Thyroid gland (tissue), 4 donors: ENCODE data around the gene TOM1L1. TPM values are rescaled to one million over a fixed set of nuclear protein-coding genes. Genes with fewer than 3 reads are reported as not detected.

Experiments
- DNase-seq, 2 donors: peaks; one replicate each; pipeline ENCODE4 v3.0.0-alpha.2; 2019
- H3K27ac ChIP-seq, 3 donors: fragments of 200-600 bp; sonication (generic); 1 replicate in 2 of 3; 2 replicates in 1 of 3; pipeline ENCODE4 v1.5.1; 2016 to 2019; ENCODE audit warnings: mild to moderate bottlenecking in 1 of 3, moderate library complexity in 1 of 3
- H3K27me3 ChIP-seq: fragments of 200-600 bp; sonication (generic); one replicate; pipeline ENCODE4 v1.5.1; 2019
- H3K36me3 ChIP-seq, 2 donors: fragments of 200-600 bp; sonication (generic); one replicate each; pipeline ENCODE4 v1.5.1; 2016 to 2019
- H3K4me1 ChIP-seq, 2 donors: fragments of 200-600 bp; sonication (generic); one replicate each; pipeline ENCODE4 v1.5.1; 2017 to 2019
- H3K4me3 ChIP-seq, 3 donors: fragments of 200-600 bp; sonication (generic); replicated peaks in 1 of 3; 1 replicate in 2 of 3; 2 replicates in 1 of 3; pipeline ENCODE4 v1.5.1; 2016; ENCODE audit warnings: mild to moderate bottlenecking in 1 of 3
- H3K9me3 ChIP-seq: fragments of 200-600 bp; sonication (generic); one replicate; pipeline ENCODE4 v1.5.1; 2017
- POLR2A ChIP-seq, 2 donors: fragments of 450-650 bp; IDR thresholded peaks; one replicate each; pipeline ENCODE4 v1.6.1; 2017; ENCODE audit warnings: antibody characterized with exemption in 2 of 2, mild to moderate bottlenecking in 2 of 2, moderate library complexity in 1 of 2
- WGBS, 2 donors: methylation state at CpG; one replicate each; pipeline ENCODE4 v1.1.5; 2017; 5-methylcytosine and 5-hydroxymethylcytosine counted together
- intact Hi-C: fragments of 100-400 bp; cut with DNase I; formaldehyde crosslinking; loops from one replicate; pipeline ENCODE4 v1.15.1; 2023
- total RNA-seq, 4 donors: library from RNA; depleted of rRNA; stranded (reverse); fragments of >200 nt; gene quantifications; one replicate each; pipeline ENCODE4 v1.2.3, GENCODE V29; 2016
- TF ChIP-seq, protein P1 (sequence below), 6 experiments: fragments of 200-600 bp in 3 of 6; fragments of 450-650 bp in 3 of 6; sonication (generic) in 3 of 6; IDR thresholded peaks; one replicate each; pipeline ENCODE4 v1.5.1; 2016 to 2019; ENCODE audit warnings: antibody characterized with exemption in 6 of 6, mild to moderate bottlenecking in 2 of 6, inconsistent platforms in 1 of 6, moderate library complexity in 1 of 6

The TOM1L1 gene
- total RNA-seq, 4 donors from 2014 or later = 89.6 to 116 (median 109) TPM

DNA sequence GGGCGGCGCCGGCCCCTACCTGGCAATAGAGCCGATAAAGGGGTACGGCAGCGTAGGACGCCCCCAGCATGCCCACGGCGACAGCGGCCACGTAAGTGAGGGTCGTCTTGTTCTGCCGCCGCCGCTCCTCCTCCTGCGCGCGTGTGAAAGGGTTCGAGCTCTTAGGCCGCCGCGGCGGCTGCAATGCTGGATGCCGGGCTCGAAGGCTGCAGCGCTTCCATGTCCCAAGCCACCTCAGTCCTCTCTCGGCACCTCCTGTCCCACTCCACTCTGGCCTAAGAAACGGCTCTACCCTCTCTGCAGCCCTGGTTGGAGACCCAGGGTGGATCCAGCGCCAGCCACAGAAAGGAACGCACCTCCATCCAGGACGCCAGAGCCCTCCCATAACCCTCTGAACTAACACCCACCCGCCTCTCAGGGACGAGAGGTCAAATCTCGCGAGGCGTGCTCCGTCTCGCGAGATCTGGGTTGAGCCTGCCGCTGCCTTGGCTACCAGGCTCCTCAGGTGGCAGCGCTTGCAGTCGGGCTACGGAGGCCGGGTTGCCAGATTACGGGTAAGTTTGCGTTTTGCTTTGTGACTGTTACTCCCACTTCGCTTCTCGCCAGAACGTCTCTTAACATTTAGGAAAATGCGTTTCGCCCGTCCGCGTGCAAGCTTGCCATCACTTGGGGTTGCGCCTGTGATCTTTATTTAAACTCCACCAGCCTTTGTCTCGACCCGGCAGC, 67.8 kb downstream of the TOM1L1 start, which contains the start of the genes COX11 and STXBP4:
TSS of gene COX11 (minus strand) at position 393 of the 726 bp plus-strand sequence. CDS start at position 385, 8 bp downstream.
TSS of gene STXBP4 (plus strand) at position 504 of the 726 bp plus-strand sequence. CDS start 17,455 bp downstream, outside the sequence.
- H3K4me3 ChIP-seq = peak within 1 kb of the TSS; percentile 80 to 97 (median 94)
- H3K36me3 ChIP-seq = peaks cover 8 to 11% of the 10 kb centered on the region in 2 donors
- peak in 1 of 2 donors; percentile 91 for TF ChIP-seq POLR2A (IDR thresholded peaks at IDR 0.05)
- TF ChIP-seq, protein P1, sequence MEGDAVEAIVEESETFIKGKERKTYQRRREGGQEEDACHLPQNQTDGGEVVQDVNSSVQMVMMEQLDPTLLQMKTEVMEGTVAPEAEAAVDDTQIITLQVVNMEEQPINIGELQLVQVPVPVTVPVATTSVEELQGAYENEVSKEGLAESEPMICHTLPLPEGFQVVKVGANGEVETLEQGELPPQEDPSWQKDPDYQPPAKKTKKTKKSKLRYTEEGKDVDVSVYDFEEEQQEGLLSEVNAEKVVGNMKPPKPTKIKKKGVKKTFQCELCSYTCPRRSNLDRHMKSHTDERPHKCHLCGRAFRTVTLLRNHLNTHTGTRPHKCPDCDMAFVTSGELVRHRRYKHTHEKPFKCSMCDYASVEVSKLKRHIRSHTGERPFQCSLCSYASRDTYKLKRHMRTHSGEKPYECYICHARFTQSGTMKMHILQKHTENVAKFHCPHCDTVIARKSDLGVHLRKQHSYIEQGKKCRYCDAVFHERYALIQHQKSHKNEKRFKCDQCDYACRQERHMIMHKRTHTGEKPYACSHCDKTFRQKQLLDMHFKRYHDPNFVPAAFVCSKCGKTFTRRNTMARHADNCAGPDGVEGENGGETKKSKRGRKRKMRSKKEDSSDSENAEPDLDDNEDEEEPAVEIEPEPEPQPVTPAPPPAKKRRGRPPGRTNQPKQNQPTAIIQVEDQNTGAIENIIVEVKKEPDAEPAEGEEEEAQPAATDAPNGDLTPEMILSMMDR (IDR thresholded peaks at IDR 0.05) = peak in 3 of 6 experiments; percentile 16 to 34 (median 26)
- H3K27ac ChIP-seq = peak within 1 kb of the TSS; percentile 45 to 93 (median 91)
- H3K9me3 ChIP-seq = no peaks in the 10 kb centered on the region
- H3K4me1 ChIP-seq = peaks cover 10 to 22% of the 10 kb centered on the region in 2 donors
- WGBS, 2 donors = 0% methylated on average over 33 to 44 of the region's 57 CpGs
- intact Hi-C loops = no loop called here
- peak; percentile 97 for DNase-seq
- no peaks in the 10 kb centered on the region for H3K27me3 ChIP-seq

DNA sequence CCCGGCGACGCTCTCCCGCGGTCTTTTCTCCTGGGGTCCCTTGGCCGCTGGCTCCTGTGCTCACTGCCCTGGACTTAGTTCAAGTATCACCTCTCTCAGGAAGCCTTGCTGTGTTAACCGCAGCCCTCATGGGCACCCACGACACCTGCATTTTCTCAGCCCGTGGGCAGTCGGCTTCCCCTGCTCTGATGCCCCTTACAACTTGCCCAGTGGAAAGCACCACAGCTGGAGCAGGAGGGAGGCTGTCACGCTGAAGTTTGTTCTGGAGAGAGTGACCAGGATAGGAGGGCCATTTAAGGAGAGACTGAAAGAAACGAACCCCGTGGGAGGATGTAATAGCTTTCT, 68.3 kb downstream of the TOM1L1 start:
- 0% methylated on average over 7 to 13 of the region's 13 CpGs for WGBS, 2 donors
- peak in 1 of 2 donors; percentile 29 for DNase-seq
- H3K9me3 ChIP-seq = no peaks in the 10 kb centered on the region
- H3K27me3 ChIP-seq = no peaks in the 10 kb centered on the region
- H3K36me3 ChIP-seq = peaks cover 3 to 8% of the 10 kb centered on the region in 2 donors
- peak overlapping the region; percentile 80 to 97 (median 94) for H3K4me3 ChIP-seq
- TF ChIP-seq, protein P1 (IDR thresholded peaks at IDR 0.05) = no peak
- no peak for TF ChIP-seq POLR2A (IDR thresholded peaks at IDR 0.05)
- peak overlapping the region; percentile 45 to 93 (median 91) for H3K27ac ChIP-seq
- intact Hi-C loops = no loop called here
- H3K4me1 ChIP-seq = peaks cover 10 to 22% of the 10 kb centered on the region in 2 donors

DNA sequence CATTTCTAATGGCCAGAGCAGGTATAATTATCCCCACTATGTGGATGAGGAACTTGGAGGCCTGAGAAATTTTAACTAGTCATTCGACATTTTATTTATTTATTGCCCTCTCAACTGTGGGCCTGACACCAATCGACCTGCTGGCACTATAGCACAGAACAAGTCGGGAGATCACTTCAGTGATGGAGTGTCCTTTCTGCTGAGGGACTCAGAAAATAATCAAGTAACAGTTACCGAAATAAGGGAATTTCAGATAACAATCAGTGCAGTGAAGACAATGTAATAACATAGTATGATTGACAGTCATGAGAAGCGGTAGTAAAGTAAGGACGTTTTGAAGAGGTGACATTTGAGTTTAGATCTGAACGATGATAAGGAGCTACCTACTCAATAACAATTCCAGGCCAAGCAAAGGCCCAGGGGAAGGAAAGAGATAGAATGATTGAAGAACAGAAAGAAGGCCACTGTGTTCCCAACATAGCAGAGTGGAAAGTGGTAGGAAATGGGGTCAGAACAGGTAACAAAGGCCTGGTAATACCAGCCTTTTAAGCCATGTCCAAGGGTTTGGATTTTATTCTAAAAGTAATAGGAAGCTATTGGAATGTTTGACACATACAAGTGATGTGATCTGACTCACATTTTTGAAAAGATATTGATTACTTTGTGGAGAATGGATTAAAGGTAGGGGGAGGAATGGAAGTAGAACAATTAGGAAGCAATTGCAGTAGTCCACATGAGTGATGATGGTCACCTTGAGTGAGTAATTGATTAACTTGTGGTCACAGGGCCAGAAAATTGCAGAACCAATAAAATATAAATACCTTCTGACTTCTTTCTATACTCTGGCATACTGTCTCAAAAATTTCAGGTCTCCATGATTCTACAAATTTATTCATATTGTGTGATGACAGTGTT, 69.3 kb downstream of the TOM1L1 start:
- 26 to 37% methylated on average over 7 of the region's 7 CpGs for WGBS, 2 donors
- Histone ChIP-seq H3K27me3 (no peaks in the 10 kb centered on the region), H3K9me3 (no peaks in the 10 kb centered on the region), H3K4me1 (peaks cover 10 to 22% of the 10 kb centered on the region in 2 donors), H3K27ac (peak overlapping the region in 2 of 3 donors; percentile 45 to 91), H3K4me3 (peak overlapping the region in 1 of 3 donors; percentile 94), H3K36me3 (no peaks in the 10 kb centered on the region)
- intact Hi-C loops = no loop called here
- TF ChIP-seq, protein P1 (IDR thresholded peaks at IDR 0.05) = no peak
- TF ChIP-seq POLR2A (IDR thresholded peaks at IDR 0.05) = no peak
- DNase-seq = no peak

DNA sequence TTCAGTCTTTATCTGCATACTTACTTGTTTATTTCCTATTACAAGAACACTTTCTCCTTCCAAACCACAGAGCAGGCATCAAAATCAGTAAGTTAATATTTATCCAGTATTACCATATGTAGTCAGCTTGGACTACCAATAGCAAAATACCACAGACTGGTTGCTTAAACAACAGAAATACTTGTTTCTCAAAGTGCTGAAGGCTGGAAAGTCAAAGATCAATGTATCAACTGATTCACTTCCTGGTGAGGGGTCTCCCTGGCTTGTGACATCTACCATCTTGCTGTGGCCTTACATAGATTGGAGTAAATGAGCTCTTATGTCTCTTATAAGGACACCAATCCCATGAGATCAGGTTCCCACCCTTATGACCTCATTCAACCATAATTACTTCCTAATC, 70.5 kb downstream of the TOM1L1 start:
- no peak for DNase-seq
- Histone ChIP-seq H3K4me3 (no peak overlapping the region), H3K9me3 (no peaks in the 10 kb centered on the region), H3K27ac (no peak overlapping the region), H3K36me3 (no peaks in the 10 kb centered on the region), H3K4me1 (peaks cover 10 to 22% of the 10 kb centered on the region in 2 donors), H3K27me3 (no peaks in the 10 kb centered on the region)
- intact Hi-C loops = no loop called here
- no peak for TF ChIP-seq POLR2A (IDR thresholded peaks at IDR 0.05)
- TF ChIP-seq, protein P1 (IDR thresholded peaks at IDR 0.05) = no peak
